A673 (cell line): ENCODE data around the gene PLCD3.

Experiments
- EZH2 ChIP-seq: fragments of 200-600 bp; sonication (generic); IDR thresholded peaks from 2 replicates; pipeline ENCODE4 v1.6.1; 2017; ENCODE audit warnings: borderline replicate concordance, low read depth, mild to moderate bottlenecking, mixed read lengths, antibody characterized with exemption, low read length; ENCODE audit not compliant: poor library complexity, severe bottlenecking
- TF ChIP-seq, protein P1 (sequence below): fragments of 300-800, 200-600 bp; sonication (generic); conservative IDR thresholded peaks from 2 replicates; pipeline ENCODE4 v1.5.1; 2017; ENCODE audit warnings: low read depth, mild to moderate bottlenecking, antibody characterized with exemption, low read length, moderate library complexity, mixed read lengths

DNA sequence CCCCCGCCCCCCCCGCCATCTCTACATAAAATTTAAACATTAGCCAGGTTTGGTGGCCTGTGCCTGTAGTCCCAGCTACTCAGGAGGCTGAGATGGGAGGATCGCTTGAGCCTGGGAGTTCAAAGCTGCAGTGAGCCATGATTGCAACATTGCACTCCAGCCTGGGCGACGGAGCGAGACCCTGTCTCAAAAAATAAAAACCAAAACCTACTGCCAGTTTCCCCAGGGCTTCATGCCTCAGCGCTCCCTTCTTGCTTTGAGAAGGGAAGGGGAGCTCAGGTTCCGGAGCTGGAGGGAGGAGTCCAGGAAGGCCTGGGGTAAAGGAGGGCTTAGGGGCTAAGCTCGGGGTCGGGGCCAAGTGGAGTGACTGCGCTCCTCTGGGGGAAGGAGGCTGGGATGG, 20.5 kb downstream of the PLCD3 start:
- TF ChIP-seq, protein P1, sequence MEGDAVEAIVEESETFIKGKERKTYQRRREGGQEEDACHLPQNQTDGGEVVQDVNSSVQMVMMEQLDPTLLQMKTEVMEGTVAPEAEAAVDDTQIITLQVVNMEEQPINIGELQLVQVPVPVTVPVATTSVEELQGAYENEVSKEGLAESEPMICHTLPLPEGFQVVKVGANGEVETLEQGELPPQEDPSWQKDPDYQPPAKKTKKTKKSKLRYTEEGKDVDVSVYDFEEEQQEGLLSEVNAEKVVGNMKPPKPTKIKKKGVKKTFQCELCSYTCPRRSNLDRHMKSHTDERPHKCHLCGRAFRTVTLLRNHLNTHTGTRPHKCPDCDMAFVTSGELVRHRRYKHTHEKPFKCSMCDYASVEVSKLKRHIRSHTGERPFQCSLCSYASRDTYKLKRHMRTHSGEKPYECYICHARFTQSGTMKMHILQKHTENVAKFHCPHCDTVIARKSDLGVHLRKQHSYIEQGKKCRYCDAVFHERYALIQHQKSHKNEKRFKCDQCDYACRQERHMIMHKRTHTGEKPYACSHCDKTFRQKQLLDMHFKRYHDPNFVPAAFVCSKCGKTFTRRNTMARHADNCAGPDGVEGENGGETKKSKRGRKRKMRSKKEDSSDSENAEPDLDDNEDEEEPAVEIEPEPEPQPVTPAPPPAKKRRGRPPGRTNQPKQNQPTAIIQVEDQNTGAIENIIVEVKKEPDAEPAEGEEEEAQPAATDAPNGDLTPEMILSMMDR: no peak
- no peak for TF ChIP-seq EZH2
